Nephron (organoid): ENCODE data around the gene YEATS2.
A peak's percentile ranks its signal among the peaks of the same experiment; 100 is the strongest.

Experiments used
- H3K27ac Mint-ChIP-seq, 3 experiments: 2 replicates each; pipeline ENCODE4 v1.8.0; 2020; ENCODE audit warnings: mixed read lengths in 3 of 3, mild to moderate bottlenecking in 2 of 3, moderate library complexity in 1 of 3
- H3K27me3 Mint-ChIP-seq: 2 replicates; pipeline ENCODE4 v1.8.0; 2021; ENCODE audit warnings: low read depth, mild to moderate bottlenecking, moderate library complexity, mixed read lengths
- H3K36me3 Mint-ChIP-seq: 2 replicates; pipeline ENCODE4 v1.8.0; 2020; ENCODE audit warnings: low read depth, mixed read lengths
- H3K4me1 Mint-ChIP-seq: 2 replicates; pipeline ENCODE4 v1.8.0; 2020; ENCODE audit warnings: mixed read lengths
- H3K4me3 Mint-ChIP-seq, 3 experiments: 2 replicates each; pipeline ENCODE4 v1.8.0; 2020; ENCODE audit warnings: mild to moderate bottlenecking in 3 of 3, mixed read lengths in 3 of 3, moderate library complexity in 2 of 3
- H3K9me3 Mint-ChIP-seq: 2 replicates; pipeline ENCODE4 v1.8.0; 2020; ENCODE audit warnings: mixed read lengths
- CTCF ChIP-seq, 3 experiments: fragments of 200-600 bp; sonication (generic); IDR thresholded peaks; one replicate each; pipeline ENCODE4 v1.5.0; 2021; ENCODE audit warnings: antibody characterized with exemption in 3 of 3; ENCODE audit not compliant: unreplicated experiment in 3 of 3

Gene YEATS2

GRCh38 chr3:183802989-183803388 is 105.4 kb downstream of the YEATS2 start:
- H3K9me3 Mint-ChIP-seq, result no peaks in the 10 kb centered on the region
- peaks cover 40% of the 10 kb centered on the region for H3K4me1 Mint-ChIP-seq
- H3K36me3 Mint-ChIP-seq, result peaks cover 83% of the 10 kb centered on the region
- H3K27ac Mint-ChIP-seq, result no peak overlapping the region
- no peak overlapping the region for H3K4me3 Mint-ChIP-seq
- H3K27me3 Mint-ChIP-seq, result no peaks in the 10 kb centered on the region
- no peak for TF ChIP-seq CTCF (IDR thresholded peaks at IDR 0.05; ENCODE audit: unreplicated experiment in 3 of 3)

- H3K4me1 Mint-ChIP-seq, result peaks cover 28% of the 10 kb centered on the region
Measured at GRCh38 chr3:183807209-183807728, 109.7 kb downstream of the YEATS2 start.

GRCh38 chr3:183807881-183808280 is 110.3 kb downstream of the YEATS2 start:
- Mint-ChIP-seq H3K4me3 (no peak overlapping the region), H3K4me1 (peaks cover 27% of the 10 kb centered on the region), H3K36me3 (peaks cover 75% of the 10 kb centered on the region), H3K27me3 (no peaks in the 10 kb centered on the region), H3K27ac (peak overlapping the region in 2 of 3 experiments; percentile 40 to 63), H3K9me3 (no peaks in the 10 kb centered on the region)
- TF ChIP-seq CTCF (IDR thresholded peaks at IDR 0.05; ENCODE audit: unreplicated experiment in 3 of 3), result no peak

More at GRCh38 chr3:183807209-183807728, 109.7 kb downstream of the YEATS2 start:
- H3K9me3 Mint-ChIP-seq, result no peaks in the 10 kb centered on the region
- no peak for TF ChIP-seq CTCF (IDR thresholded peaks at IDR 0.05; ENCODE audit: unreplicated experiment in 3 of 3)
- no peak overlapping the region for H3K4me3 Mint-ChIP-seq
- H3K27me3 Mint-ChIP-seq, result no peaks in the 10 kb centered on the region
- no peak overlapping the region for H3K27ac Mint-ChIP-seq
- H3K36me3 Mint-ChIP-seq, result peaks cover 72% of the 10 kb centered on the region

GRCh38 chr3:183808355-183808754 is 110.8 kb downstream of the YEATS2 start:
- peak overlapping the region in 2 of 3 experiments; percentile 40 to 63 for H3K27ac Mint-ChIP-seq
- no peak for TF ChIP-seq CTCF (IDR thresholded peaks at IDR 0.05; ENCODE audit: unreplicated experiment in 3 of 3)
- H3K36me3 Mint-ChIP-seq, result peaks cover 74% of the 10 kb centered on the region
- H3K4me3 Mint-ChIP-seq, result no peak overlapping the region
- H3K27me3 Mint-ChIP-seq, result no peaks in the 10 kb centered on the region
- H3K4me1 Mint-ChIP-seq, result peaks cover 23% of the 10 kb centered on the region
- H3K9me3 Mint-ChIP-seq, result no peaks in the 10 kb centered on the region

GRCh38 chr3:183809270-183809669 is 111.7 kb downstream of the YEATS2 start:
- Mint-ChIP-seq H3K4me1 (peaks cover 23% of the 10 kb centered on the region), H3K36me3 (peaks cover 67% of the 10 kb centered on the region), H3K4me3 (no peak overlapping the region), H3K9me3 (no peaks in the 10 kb centered on the region), H3K27ac (no peak overlapping the region), H3K27me3 (no peaks in the 10 kb centered on the region)
- no peak for TF ChIP-seq CTCF (IDR thresholded peaks at IDR 0.05; ENCODE audit: unreplicated experiment in 3 of 3)
